Testis (tissue), 2 donors: ENCODE results near the gene DDX59.

Source experiments
- CTCF ChIP-seq, 3 experiments: fragments of 450-650 bp in 2 of 3; fragments of 200-600 bp in 1 of 3; sonication (generic) in 1 of 3; IDR thresholded peaks; one replicate each; pipeline ENCODE4 v1.5.1; 2016 to 2019; ENCODE audit warnings: antibody characterized with exemption in 3 of 3, mild to moderate bottlenecking in 2 of 3, moderate library complexity in 1 of 3
- POLR2A ChIP-seq: fragments of 450-650 bp; IDR thresholded peaks from one replicate; pipeline ENCODE4 v1.6.1; 2017; ENCODE audit warnings: antibody characterized with exemption, mild to moderate bottlenecking, moderate library complexity

GRCh38 chr1:200631375-200631774, 38.3 kb downstream of the DDX59 start:
- no peak for TF ChIP-seq CTCF (IDR thresholded peaks at IDR 0.05)
- TF ChIP-seq POLR2A = no peak
